HepG2 (cell line): ENCODE data around the gene BRMS1. TPM values are rescaled to one million over a fixed set of nuclear protein-coding genes. Genes with fewer than 3 reads are reported as not detected.

Experiments
- ADNP ChIP-seq: sonication (generic); formaldehyde crosslinking; IDR thresholded peaks from 2 replicates; pipeline ENCODE4 v1.4.0; 2020; ENCODE audit warnings: missing genetic modification reagents
- FOXP1 ChIP-seq, 2 experiments: fragments of 450-650 bp in 1 of 2; IDR thresholded peaks; 2 replicates each; pipeline ENCODE4 v1.6.1; 2017 to 2018; ENCODE audit warnings: antibody characterized with exemption in 1 of 2
- HIC2 ChIP-seq: sonication (generic); formaldehyde crosslinking; IDR thresholded peaks from 2 replicates; pipeline ENCODE4 v1.9.0; 2022; ENCODE audit warnings: low read depth, missing genetic modification reagents
- HOXD1 ChIP-seq: sonication (generic); formaldehyde crosslinking; IDR thresholded peaks from 2 replicates; pipeline ENCODE4 v1.5.0; 2020; ENCODE audit warnings: missing genetic modification reagents
- KDM5A ChIP-seq: fragments of 200-600 bp; sonication (generic); IDR thresholded peaks from 2 replicates; pipeline ENCODE4 v1.7.0; 2018; ENCODE audit warnings: antibody characterized with exemption, mild to moderate bottlenecking, low read length, borderline replicate concordance
- KLF9 ChIP-seq: IDR thresholded peaks from 2 replicates; pipeline ENCODE4 v1.6.1; 2016; ENCODE audit warnings: low read depth
- MXD4 ChIP-seq: IDR thresholded peaks from 2 replicates; pipeline ENCODE4 v1.6.1; 2016; ENCODE audit warnings: mild to moderate bottlenecking, missing biosample characterization, missing genetic modification reagents
- NR2C2 ChIP-seq: sonication (generic); formaldehyde crosslinking; IDR thresholded peaks from 2 replicates; pipeline ENCODE4 v1.4.0; 2020; ENCODE audit warnings: missing genetic modification reagents, mild to moderate bottlenecking, moderate library complexity, borderline replicate concordance
- PPARG ChIP-seq: conservative IDR thresholded peaks from 2 replicates; pipeline ENCODE4 v1.6.1; 2016; ENCODE audit warnings: missing biosample characterization, missing genetic modification reagents
- TRIM24 ChIP-seq: sonication (generic); formaldehyde crosslinking; IDR thresholded peaks from 2 replicates; pipeline ENCODE4 v1.8.0; 2022; ENCODE audit warnings: mild to moderate bottlenecking, missing genetic modification reagents
- ZFP37 ChIP-seq: sonication (generic); formaldehyde crosslinking; IDR thresholded peaks from 2 replicates; pipeline ENCODE4 v1.4.0; 2020; ENCODE audit warnings: missing genetic modification reagents, borderline replicate concordance
- ZNF251 ChIP-seq: sonication (generic); formaldehyde crosslinking; IDR thresholded peaks from 2 replicates; pipeline ENCODE4 v1.9.0; 2021; ENCODE audit warnings: mild to moderate bottlenecking, missing genetic modification reagents
- ZNF253 ChIP-seq: sonication (generic); formaldehyde crosslinking; IDR thresholded peaks from 2 replicates; pipeline ENCODE4 v1.8.0; 2022; ENCODE audit warnings: mild to moderate bottlenecking, missing genetic modification reagents, borderline replicate concordance
- ZNF281 ChIP-seq: sonication (generic); formaldehyde crosslinking; IDR thresholded peaks from 2 replicates; pipeline ENCODE4 v1.4.0; 2020; ENCODE audit warnings: missing genetic modification reagents, borderline replicate concordance
- ZNF33A ChIP-seq: sonication (generic); formaldehyde crosslinking; IDR thresholded peaks from 2 replicates; pipeline ENCODE4 v1.5.1; 2020; ENCODE audit warnings: missing genetic modification reagents, mild to moderate bottlenecking, moderate library complexity, borderline replicate concordance
- ZNF501 ChIP-seq: sonication (generic); formaldehyde crosslinking; IDR thresholded peaks from 2 replicates; pipeline ENCODE4 v1.5.1; 2020; ENCODE audit warnings: mild to moderate bottlenecking, moderate library complexity, missing genetic modification reagents
- ZNF570 ChIP-seq: sonication (generic); formaldehyde crosslinking; IDR thresholded peaks from 2 replicates; pipeline ENCODE4 v1.4.0; 2020; ENCODE audit warnings: mild to moderate bottlenecking, missing genetic modification reagents, borderline replicate concordance
- ZNF670 ChIP-seq: sonication (generic); formaldehyde crosslinking; IDR thresholded peaks from 2 replicates; pipeline ENCODE4 v1.8.0; 2022; ENCODE audit warnings: mild to moderate bottlenecking, missing genetic modification reagents, borderline replicate concordance
- polyA plus RNA-seq, 8 experiments: library from polyadenylated mRNA; depleted of rRNA in 3 of 8; stranded (reverse) in 7 of 8; unstranded in 1 of 8; fragments of >200 nt; fragmentation: Illumina TruSeq in 4 of 8; extraction: Trizol in 4 of 8; gene quantifications; 2 replicates each; pipeline versions ENCODE4 v1.2.1 to v1.2.3, GENCODE V29; 2011 to 2016; ENCODE audit warnings: low read depth in 4 of 8, missing spikeins in 1 of 8, mixed read lengths in 1 of 8; ENCODE audit not compliant: insufficient read depth in 1 of 8
- total RNA-seq, 5 experiments: library from RNA; depleted of rRNA; stranded (reverse); fragments of >200 nt; fragmentation: Illumina TruSeq; extraction: Trizol; gene quantifications; 2 replicates each; pipeline ENCODE4 v1.2.3, GENCODE V29; 2016; ENCODE audit warnings: low read depth in 1 of 5
- TF ChIP-seq, protein P1 (sequence below): sonication (generic); formaldehyde crosslinking; conservative IDR thresholded peaks from 2 replicates; pipeline ENCODE4 v1.8.0; 2022; ENCODE audit warnings: low read depth, missing genetic modification reagents
- TF ChIP-seq, protein P2 (sequence below): IDR thresholded peaks from 2 replicates; pipeline ENCODE4 v1.6.1; 2016; ENCODE audit warnings: low read depth, borderline replicate concordance
- TF ChIP-seq, protein P3 (sequence below): IDR thresholded peaks from 2 replicates; pipeline ENCODE4 v1.6.1; 2016; ENCODE audit warnings: missing biosample characterization, missing genetic modification reagents, low read depth

Gene BRMS1
- total and polyA plus RNA-seq, 2 of the 13 experiments (the other 11 are each of a cell fraction or from before 2014, with no cell fraction given), result 15.8 to 55.7 TPM

- TF ChIP-seq ZNF281 (CRISPR knock-in tag) (peak; percentile 28; the same call in 1 of the 2 replicates), ADNP (peak; percentile 38; the same call in 1 of the 2 replicates), NR2C2 (CRISPR knock-in tag) (no peak), HOXD1 (CRISPR knock-in tag) (no peak), MXD4 (CRISPR knock-in tag) (peak; percentile 92), ZFP37 (CRISPR knock-in tag) (no peak), ZNF570 (CRISPR knock-in tag) (no peak), ZNF33A (CRISPR knock-in tag) (no peak), ZNF501 (CRISPR knock-in tag) (0 out of 2 replicates have a peak, but pooled peaks have one; percentile 64), KLF9 (CRISPR knock-in tag) (no peak), FOXP1 (IDR thresholded peaks at IDR 0.05) (no peak), FOXP1 (CRISPR knock-in tag; IDR thresholded peaks at IDR 0.05) (no peak), KDM5A (no peak), HIC2 (peak; percentile 17; the same call in 1 of the 2 replicates), ZNF253 (CRISPR knock-in tag) (no peak), PPARG (0 out of 2 replicates have a peak, but pooled peaks have one; percentile 22), TRIM24 (CRISPR knock-in tag) (no peak), ZNF670 (CRISPR knock-in tag) (no peak), ZNF251 (CRISPR knock-in tag) (no peak)
- TF ChIP-seq, protein P1, sequence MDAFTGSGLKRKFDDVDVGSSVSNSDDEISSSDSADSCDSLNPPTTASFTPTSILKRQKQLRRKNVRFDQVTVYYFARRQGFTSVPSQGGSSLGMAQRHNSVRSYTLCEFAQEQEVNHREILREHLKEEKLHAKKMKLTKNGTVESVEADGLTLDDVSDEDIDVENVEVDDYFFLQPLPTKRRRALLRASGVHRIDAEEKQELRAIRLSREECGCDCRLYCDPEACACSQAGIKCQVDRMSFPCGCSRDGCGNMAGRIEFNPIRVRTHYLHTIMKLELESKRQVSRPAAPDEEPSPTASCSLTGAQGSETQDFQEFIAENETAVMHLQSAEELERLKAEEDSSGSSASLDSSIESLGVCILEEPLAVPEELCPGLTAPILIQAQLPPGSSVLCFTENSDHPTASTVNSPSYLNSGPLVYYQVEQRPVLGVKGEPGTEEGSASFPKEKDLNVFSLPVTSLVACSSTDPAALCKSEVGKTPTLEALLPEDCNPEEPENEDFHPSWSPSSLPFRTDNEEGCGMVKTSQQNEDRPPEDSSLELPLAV, result no peak
- TF ChIP-seq, protein P2, sequence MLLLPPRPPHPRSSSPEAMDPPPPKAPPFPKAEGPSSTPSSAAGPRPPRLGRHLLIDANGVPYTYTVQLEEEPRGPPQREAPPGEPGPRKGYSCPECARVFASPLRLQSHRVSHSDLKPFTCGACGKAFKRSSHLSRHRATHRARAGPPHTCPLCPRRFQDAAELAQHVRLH (CRISPR knock-in tag), result peak; percentile 73; the same call in 1 of the 2 replicates
- TF ChIP-seq, protein P3, sequence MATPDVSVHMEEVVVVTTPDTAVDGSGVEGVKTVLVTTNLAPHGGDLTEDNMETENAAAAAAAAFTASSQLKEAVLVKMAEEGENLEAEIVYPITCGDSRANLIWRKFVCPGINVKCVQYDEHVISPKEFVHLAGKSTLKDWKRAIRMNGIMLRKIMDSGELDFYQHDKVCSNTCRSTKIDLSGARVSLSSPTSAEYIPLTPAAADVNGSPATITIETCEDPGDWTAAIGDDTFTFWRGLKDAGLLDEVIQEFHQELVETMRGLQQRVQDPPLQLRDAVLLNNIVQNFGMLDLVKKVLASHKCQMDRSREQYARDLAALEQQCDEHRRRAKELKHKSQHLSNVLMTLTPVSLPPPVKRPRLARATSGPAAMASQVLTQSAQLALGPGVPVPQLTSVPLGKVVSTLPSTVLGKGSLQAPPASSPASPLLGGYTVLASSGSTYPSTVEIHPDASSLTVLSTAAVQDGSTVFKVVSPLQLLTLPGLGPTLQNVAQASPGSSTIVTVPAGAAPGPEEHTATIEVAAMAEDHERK (CRISPR knock-in tag), result no peak
Observed at GRCh38 chr11:66328302-66329144, 16.4 kb downstream of the BRMS1 start (continued).
